Activated T-helper 2 cell treated with anti-CD3 and anti-CD28 coated beads, Interferon-gamma antibody, Interleukin-2, Interleukin-4, amounts not matched to agents 10 μg/mL and 5 μg/mL and 100 μg/mL, durations not matched to agents 14 hours and 24 hours and 36 hours (primary cell): Measurements from ENCODE around the gene RGS8. TPM values are rescaled to one million over a fixed set of nuclear protein-coding genes. Genes with fewer than 3 reads are reported as not detected.

Experiments used
- DNase-seq: peaks from one replicate; pipeline ENCODE4 v3.0.0; 2021; ENCODE audit warnings: low spot score
- H3K27ac Mint-ChIP-seq: one replicate; pipeline ENCODE4 v1.8.0; 2021; ENCODE audit warnings: mixed read lengths
- H3K27me3 Mint-ChIP-seq: one replicate; pipeline ENCODE4 v1.8.0; 2021; ENCODE audit warnings: low read depth, mixed read lengths
- H3K36me3 Mint-ChIP-seq: one replicate; pipeline ENCODE4 v1.8.0; 2021; ENCODE audit warnings: low read depth, mixed read lengths
- H3K4me1 Mint-ChIP-seq: one replicate; pipeline ENCODE4 v1.8.0; 2021; ENCODE audit warnings: low read depth, mixed read lengths
- H3K4me3 Mint-ChIP-seq: one replicate; pipeline ENCODE4 v1.8.0; 2021; ENCODE audit warnings: low read depth, mild to moderate bottlenecking, moderate library complexity, mixed read lengths
- H3K9me3 Mint-ChIP-seq: one replicate; pipeline ENCODE4 v1.8.0; 2021; ENCODE audit warnings: mixed read lengths
- intact Hi-C: fragments of 100-400 bp; cut with micrococcal nuclease; formaldehyde crosslinking; loops from one replicate; pipeline ENCODE4 v1.15.1; 2023
- total RNA-seq: library from RNA; stranded (reverse); gene quantifications from 2 replicates; pipeline ENCODE4 v1.2.3, GENCODE V29; 2022

RGS8 gene
- total RNA-seq, 1 donor from 2014 or later: not detected

- no peak overlapping the region for H3K27ac Mint-ChIP-seq
- DNase-seq: no peak
- H3K9me3 Mint-ChIP-seq: no peaks in the 10 kb centered on the region
- no peaks in the 10 kb centered on the region for H3K36me3 Mint-ChIP-seq
- intact Hi-C loops: loop anchor here (5.0 kb wide), 1 partner anchor 33 kb away; the partner anchor contains the start of gene RGS8
- H3K4me1 Mint-ChIP-seq: peaks cover 52% of the 10 kb centered on the region
- peaks cover 3% of the 10 kb centered on the region for H3K27me3 Mint-ChIP-seq
- no peak overlapping the region for H3K4me3 Mint-ChIP-seq
These were observed 31.1 kb upstream of the RGS8 start for GRCh38 chr1:182715531-182715930.

DNA sequence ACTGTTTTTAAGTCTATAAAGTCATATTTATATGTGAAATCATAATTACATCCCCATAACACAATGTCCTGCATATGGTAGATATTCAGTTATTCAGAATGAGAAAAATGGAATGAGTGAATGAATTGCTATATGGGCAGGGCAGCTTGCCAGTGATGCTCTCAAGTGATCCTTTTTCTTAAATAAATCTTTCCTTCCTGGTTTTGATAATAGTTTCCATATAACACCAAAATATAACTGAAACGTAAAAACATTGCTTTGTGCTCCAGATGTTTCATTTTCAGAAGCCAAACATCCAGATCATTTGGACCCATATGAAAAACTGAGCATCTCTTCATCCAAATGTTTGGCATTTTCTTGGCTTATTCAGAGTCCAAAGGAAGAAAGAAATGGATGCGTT, 30.2 kb upstream of the RGS8 start:
- peaks cover 56% of the 10 kb centered on the region for H3K4me1 Mint-ChIP-seq

DNA sequence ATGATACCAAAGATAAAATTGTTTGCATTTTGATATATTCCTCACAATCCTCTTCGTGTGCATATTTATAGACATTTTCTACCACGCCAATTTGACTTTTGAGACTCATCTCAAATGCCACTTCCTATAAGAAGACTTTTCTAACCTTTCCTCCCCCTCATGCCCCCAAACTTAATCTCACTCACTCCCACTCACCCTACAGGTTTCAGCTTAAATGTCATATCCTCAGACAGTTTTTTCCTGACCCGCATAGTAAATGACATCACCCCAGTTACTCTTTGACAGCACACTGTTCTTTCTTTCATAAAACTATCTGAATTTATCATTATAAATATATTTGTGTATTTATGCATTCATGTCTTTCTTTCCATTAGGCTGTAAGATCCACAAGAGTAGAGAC, 29.6 kb upstream of the RGS8 start:
- H3K4me3 Mint-ChIP-seq: peak overlapping the region; percentile 2
- H3K4me1 Mint-ChIP-seq: peaks cover 59% of the 10 kb centered on the region

More for the DNA sequence above, 30.2 kb upstream of the RGS8 start:
- Mint-ChIP-seq H3K27ac (peak overlapping the region; percentile 41), H3K9me3 (no peaks in the 10 kb centered on the region), H3K27me3 (peaks cover 3% of the 10 kb centered on the region), H3K36me3 (no peaks in the 10 kb centered on the region), H3K4me3 (no peak overlapping the region)
- intact Hi-C loops: loop anchor here (1.0 kb wide), 1 partner anchor 98 kb away; no protein-coding TSS in a partner anchor
- DNase-seq: no peak

GRCh38 chr1:182713492-182713891, 29.1 kb upstream of the RGS8 start:
- no peak for DNase-seq
- peak overlapping the region; percentile 14 for H3K27ac Mint-ChIP-seq
- H3K36me3 Mint-ChIP-seq: no peaks in the 10 kb centered on the region
- H3K4me1 Mint-ChIP-seq: peaks cover 62% of the 10 kb centered on the region
- no peaks in the 10 kb centered on the region for H3K9me3 Mint-ChIP-seq
- H3K4me3 Mint-ChIP-seq: peak overlapping the region; percentile 2
- no peaks in the 10 kb centered on the region for H3K27me3 Mint-ChIP-seq
- intact Hi-C loops: no loop called here

More for the DNA sequence above, 29.6 kb upstream of the RGS8 start:
- Mint-ChIP-seq H3K9me3 (no peaks in the 10 kb centered on the region), H3K27me3 (peaks cover under 1% of the 10 kb centered on the region), H3K27ac (peak overlapping the region; percentile 14), H3K36me3 (no peaks in the 10 kb centered on the region)
- no peak for DNase-seq
- intact Hi-C loops: loop anchor here (1.0 kb wide), 1 partner anchor 98 kb away; no protein-coding TSS in a partner anchor

- Mint-ChIP-seq H3K4me1 (peaks cover 43% of the 10 kb centered on the region), H3K4me3 (no peak overlapping the region), H3K27ac (peak overlapping the region; percentile 26), H3K27me3 (no peaks in the 10 kb centered on the region), H3K9me3 (no peaks in the 10 kb centered on the region), H3K36me3 (no peaks in the 10 kb centered on the region)
- intact Hi-C loops: loop anchor here (1.0 to 5.0 kb wide), 5 partner anchors 73 to 623 kb away; no protein-coding TSS in a partner anchor
- no peak for DNase-seq
These were observed 25.5 kb upstream of the RGS8 start for GRCh38 chr1:182709855-182710254.

DNA sequence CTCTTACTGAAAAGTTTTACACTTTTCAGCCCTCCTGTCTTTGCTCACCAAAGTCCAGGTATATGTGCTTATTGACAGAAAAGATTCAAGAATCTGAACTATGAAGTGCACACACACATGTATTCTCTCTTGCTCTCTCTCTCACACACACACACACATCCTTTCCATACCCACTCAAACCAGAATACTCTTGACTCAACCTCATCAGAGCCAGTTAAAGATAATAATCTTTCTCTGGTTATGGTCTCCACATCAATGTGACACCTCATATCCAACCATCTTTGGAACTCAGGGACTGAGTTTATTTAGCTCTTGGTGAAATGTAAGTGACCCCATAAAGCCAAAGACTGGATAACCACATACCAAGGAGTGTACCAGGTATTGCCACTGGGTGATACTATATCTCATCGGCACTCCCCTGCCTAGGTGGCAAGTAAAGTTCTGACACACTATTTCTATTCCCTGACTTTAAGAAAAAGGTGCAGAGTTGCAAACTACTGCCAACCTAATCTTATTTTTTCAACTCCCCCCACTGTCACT, 24.9 kb upstream of the RGS8 start:
- Mint-ChIP-seq H3K27ac (peak overlapping the region; percentile 52), H3K36me3 (no peaks in the 10 kb centered on the region), H3K4me1 (peaks cover 39% of the 10 kb centered on the region), H3K9me3 (no peaks in the 10 kb centered on the region), H3K4me3 (peak overlapping the region; percentile 6), H3K27me3 (peaks cover 2% of the 10 kb centered on the region)
- intact Hi-C loops: loop anchor here (1.0 to 5.0 kb wide), 5 partner anchors 74 to 622 kb away; no protein-coding TSS in a partner anchor
- no peak for DNase-seq

GRCh38 chr1:182707122-182707521, 22.7 kb upstream of the RGS8 start:
- H3K27ac Mint-ChIP-seq: no peak overlapping the region
- H3K36me3 Mint-ChIP-seq: no peaks in the 10 kb centered on the region
- H3K27me3 Mint-ChIP-seq: peaks cover 4% of the 10 kb centered on the region
- H3K4me3 Mint-ChIP-seq: no peak overlapping the region
- DNase-seq: no peak
- H3K9me3 Mint-ChIP-seq: no peaks in the 10 kb centered on the region
- peaks cover 28% of the 10 kb centered on the region for H3K4me1 Mint-ChIP-seq
- intact Hi-C loops: loop anchor here (5.0 kb wide), 1 partner anchor 620 kb away; no protein-coding TSS in a partner anchor

DNA sequence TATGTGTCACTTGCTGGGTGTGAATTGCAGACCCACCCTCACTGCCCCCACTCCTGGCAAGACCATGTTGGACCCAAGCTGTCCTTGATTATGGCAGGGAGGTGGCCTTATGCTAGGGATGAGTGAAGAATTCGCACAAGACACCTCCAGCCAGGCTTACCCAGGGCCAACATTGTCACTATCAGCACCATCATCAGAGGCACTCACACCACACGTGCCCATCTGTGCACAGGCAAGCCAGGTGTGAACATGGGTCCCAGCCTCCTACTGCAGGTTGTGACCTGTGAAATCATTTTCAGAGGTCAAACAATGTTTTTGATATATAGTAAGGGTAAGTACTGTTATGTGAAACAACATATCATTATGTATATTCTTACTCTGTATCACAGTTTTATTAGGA, 20.3 kb upstream of the RGS8 start:
- intact Hi-C loops: loop anchor here (5.0 kb wide), 1 partner anchor 617 kb away; no protein-coding TSS in a partner anchor
- Mint-ChIP-seq H3K4me3 (no peak overlapping the region), H3K4me1 (peaks cover 14% of the 10 kb centered on the region), H3K9me3 (no peaks in the 10 kb centered on the region), H3K27ac (no peak overlapping the region), H3K36me3 (no peaks in the 10 kb centered on the region), H3K27me3 (peaks cover 15% of the 10 kb centered on the region)
- DNase-seq: no peak

DNA sequence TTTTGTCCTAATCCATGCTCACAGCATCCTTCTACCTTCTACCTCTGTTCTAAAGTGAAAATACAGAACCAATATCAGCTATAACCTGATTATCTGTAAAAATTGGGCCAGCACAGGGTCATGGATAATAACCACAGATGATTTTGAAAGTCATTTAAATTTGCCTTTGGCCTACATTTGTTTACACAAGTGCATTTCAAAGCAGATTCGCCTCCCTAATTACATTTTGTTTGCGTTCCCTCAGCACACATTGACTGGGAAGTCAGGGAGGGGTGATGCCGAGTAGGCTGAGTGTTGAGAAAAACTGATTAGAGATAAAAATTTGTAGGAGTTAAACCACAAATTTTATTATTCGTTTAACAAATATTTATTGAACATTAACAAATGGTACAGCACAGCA, 19.2 kb upstream of the RGS8 start:
- peaks cover 5% of the 10 kb centered on the region for H3K4me1 Mint-ChIP-seq
- DNase-seq: no peak
- H3K9me3 Mint-ChIP-seq: no peaks in the 10 kb centered on the region
- H3K27me3 Mint-ChIP-seq: peaks cover 19% of the 10 kb centered on the region
- no peak overlapping the region for H3K4me3 Mint-ChIP-seq
- H3K36me3 Mint-ChIP-seq: no peaks in the 10 kb centered on the region
- no peak overlapping the region for H3K27ac Mint-ChIP-seq
- intact Hi-C loops: no loop called here

- intact Hi-C loops: no loop called here
- DNase-seq: no peak
- peaks cover 21% of the 10 kb centered on the region for H3K27me3 Mint-ChIP-seq
- no peaks in the 10 kb centered on the region for H3K4me1 Mint-ChIP-seq
- H3K4me3 Mint-ChIP-seq: no peak overlapping the region
- no peak overlapping the region for H3K27ac Mint-ChIP-seq
- H3K9me3 Mint-ChIP-seq: no peaks in the 10 kb centered on the region
- no peaks in the 10 kb centered on the region for H3K36me3 Mint-ChIP-seq
These were observed 18.6 kb upstream of the RGS8 start for GRCh38 chr1:182702826-182703524.

DNA sequence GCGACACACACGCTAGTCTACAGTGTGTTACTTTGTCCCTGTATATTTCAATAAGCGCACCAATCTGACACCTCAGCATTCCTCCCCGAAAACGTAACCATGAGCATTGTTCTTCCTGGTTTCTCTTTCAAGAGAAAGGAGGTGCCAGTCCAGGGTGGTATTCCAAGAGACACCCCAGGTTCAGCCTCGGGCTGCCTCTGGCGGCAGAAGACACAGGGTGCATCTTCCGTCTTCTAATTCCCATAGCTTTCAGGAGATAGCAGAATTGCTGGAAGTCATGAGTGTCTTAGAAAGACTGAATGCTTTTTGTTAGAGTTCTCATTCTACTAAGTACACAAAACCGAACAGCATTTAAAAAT, 15.9 kb upstream of the RGS8 start:
- Mint-ChIP-seq H3K27me3 (peaks cover 32% of the 10 kb centered on the region), H3K9me3 (no peaks in the 10 kb centered on the region), H3K4me1 (peaks cover 4% of the 10 kb centered on the region), H3K4me3 (no peak overlapping the region), H3K36me3 (no peaks in the 10 kb centered on the region), H3K27ac (no peak overlapping the region)
- DNase-seq: no peak
- intact Hi-C loops: no loop called here

GRCh38 chr1:182699393-182700350, 15.3 kb upstream of the RGS8 start:
- no peak overlapping the region for H3K4me3 Mint-ChIP-seq
- intact Hi-C loops: no loop called here
- no peak overlapping the region for H3K27ac Mint-ChIP-seq
- peaks cover 32% of the 10 kb centered on the region for H3K27me3 Mint-ChIP-seq
- H3K4me1 Mint-ChIP-seq: peaks cover 4% of the 10 kb centered on the region
- no peak for DNase-seq
- no peaks in the 10 kb centered on the region for H3K36me3 Mint-ChIP-seq
- H3K9me3 Mint-ChIP-seq: no peaks in the 10 kb centered on the region
